ENCODE data around the gene ISCA1. TPM values are rescaled to one million over a fixed set of nuclear protein-coding genes. Genes with fewer than 3 reads are reported as not detected.
A peak's percentile ranks its signal among the peaks of the same experiment; 100 is the strongest.
"Not testable (repeated sequence)": the region's sequence is repeated elsewhere in the genome, so short reads cannot be mapped to it uniquely, and the experiment has no call there.

ISCA1 gene
- total RNA-seq (2014; rRNA removed; shearing (Covaris generic)): 12.2 and 12.8 TPM in 2 replicates

DNA sequence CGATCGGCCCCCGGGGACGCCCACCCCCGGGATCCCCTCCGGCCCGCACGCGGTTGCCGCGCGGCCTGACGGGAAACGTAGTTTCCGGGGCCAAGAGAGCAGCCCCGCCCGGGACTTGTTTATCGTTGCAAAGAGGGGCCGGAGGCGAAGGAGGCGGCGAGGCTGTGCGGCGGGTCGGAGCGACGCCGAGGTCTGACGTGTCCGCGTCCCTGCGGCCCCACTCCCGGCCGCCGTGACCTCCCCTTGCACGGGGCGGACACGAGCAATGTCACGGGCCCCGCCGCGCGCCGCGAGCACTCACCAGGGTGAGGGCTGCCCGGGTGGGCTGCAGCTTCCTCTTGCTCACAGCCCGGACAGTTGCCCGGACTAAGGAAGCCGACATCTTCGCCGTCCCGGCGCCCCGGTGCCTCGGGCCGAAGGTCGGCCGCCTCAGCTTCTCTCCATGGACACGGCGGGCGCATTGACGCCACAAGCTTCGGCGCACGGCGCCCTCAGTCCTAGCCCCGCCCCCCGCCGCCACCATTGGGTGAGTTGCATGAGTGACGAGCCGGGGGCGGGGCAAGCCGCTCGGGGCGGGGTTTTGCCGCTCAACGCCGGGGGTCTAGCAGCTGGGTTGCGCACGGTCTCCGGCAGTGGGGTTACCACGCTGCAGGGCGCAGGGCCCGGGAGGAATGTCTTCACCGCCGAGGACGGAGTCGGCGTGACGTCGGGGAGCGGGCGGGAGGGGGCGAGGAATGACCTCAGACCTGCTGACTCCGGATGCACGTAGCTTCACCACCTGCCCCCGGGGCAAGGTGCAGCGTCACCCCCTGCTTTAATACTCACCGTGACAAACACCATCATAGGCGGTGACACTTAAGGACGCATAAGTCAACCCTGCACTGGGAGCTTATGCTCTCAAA is at the start of gene ISCA1:
Gene ISCA1, minus strand, starts transcription at position 462 of the 902 bp plus-strand sequence. Its CDS starts 80 bp downstream, at position 382.
- peak; percentile 94 for DNase-seq (ENCODE audit: low spot score)

DNA sequence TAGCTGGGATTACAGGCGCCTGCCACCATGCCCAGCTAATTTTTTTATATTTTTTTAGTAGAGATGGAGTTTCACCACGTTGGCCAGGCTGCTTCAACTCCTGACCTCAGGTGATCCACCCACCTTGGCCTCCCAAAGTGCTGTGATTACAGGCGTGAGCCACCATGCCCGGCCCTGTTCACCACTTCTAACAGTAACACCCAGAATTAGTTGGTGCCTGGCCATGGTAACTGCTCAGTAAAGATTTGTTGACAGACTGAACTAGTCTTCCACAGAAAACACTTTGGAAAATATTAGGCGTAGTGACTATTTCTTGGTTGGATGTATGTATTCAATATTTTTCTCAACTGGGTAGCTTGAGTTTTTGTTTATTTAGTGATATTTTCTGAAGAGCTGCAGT is 47.8 kb upstream of the ISCA1 start:
- no peak for DNase-seq (ENCODE audit: low spot score)

- DNase-seq (ENCODE audit: low spot score): no peak
Measured at GRCh38 chr9:86329649-86330048, 47.3 kb upstream of the ISCA1 start.

DNA sequence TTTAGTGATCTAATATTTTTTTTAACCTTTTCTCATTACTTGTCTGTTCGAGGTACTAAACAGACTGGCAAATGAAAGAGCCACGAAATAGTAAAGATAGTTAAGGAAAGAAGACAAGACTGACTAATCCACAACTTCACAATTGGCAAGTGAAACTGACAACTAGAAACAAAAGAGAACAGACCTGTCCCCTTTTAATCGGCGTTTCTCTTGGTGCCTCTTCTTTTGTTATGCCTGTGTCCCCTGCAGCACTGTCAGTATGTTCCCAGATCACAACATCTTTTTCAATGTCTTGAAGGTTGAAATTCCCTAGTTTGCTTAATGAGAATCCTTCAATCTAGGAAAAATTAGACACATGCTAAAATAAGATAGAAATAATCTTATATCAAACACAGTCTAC is 45.8 kb upstream of the ISCA1 start:
- DNase-seq (ENCODE audit: low spot score): no peak

DNA sequence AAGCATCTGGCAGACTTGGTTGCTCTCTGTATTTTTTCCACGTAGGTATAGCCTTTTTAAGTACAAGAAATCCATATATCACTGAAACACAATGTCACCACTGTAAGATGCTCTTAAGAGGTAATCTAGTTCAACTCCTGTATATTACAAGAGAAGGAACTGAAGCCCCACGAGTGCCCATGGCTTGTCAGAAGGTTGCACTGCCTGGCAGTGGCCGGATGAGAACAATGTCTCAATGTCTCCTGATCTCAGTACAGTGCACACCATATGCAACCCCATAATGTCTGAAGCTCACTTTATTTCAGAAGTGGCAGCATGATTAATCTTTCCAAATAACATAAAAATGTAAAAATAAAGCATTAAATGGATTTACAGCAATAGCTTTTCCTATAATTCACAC is 44.2 kb upstream of the ISCA1 start:
- DNase-seq (ENCODE audit: low spot score): no peak

GRCh38 chr9:86324901-86325300 is 42.6 kb upstream of the ISCA1 start:
- no peak for DNase-seq (ENCODE audit: low spot score)

- no peak for DNase-seq (ENCODE audit: low spot score)
Measured at GRCh38 chr9:86324308-86324707, 42.0 kb upstream of the ISCA1 start.

DNA sequence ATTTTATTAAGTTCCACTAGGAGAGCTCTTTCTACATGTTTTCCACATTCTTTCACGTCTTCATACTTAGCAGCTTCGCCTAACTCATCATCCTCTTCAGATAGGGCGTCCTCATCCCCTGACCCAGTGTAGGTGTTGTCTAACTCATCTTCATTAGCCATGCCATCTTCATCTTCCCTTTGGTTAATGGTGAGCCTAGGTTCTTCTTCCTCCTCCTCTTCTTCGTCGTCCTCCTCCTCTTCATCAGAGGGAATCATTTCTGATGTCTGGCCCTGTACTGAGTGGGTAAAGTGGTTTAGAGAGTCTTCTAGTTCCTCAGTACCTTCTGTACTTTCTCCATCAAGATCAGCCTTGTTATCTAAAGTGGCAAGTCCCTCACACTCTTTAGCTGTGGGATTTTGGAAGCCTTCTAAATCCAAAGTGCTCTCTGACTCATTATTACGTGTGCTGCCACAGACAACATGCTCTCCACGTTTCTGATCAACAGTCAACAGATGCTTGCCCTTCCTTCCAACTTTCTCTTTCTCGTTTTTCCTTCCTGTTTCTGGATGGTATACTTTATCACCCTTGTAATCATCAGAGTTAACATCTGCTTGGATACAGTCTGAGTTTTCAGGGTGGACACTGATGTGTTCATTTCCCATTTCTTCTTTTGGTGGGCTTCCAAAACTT is 40.8 kb upstream of the ISCA1 start:
- DNase-seq (ENCODE audit: low spot score): no peak

DNA sequence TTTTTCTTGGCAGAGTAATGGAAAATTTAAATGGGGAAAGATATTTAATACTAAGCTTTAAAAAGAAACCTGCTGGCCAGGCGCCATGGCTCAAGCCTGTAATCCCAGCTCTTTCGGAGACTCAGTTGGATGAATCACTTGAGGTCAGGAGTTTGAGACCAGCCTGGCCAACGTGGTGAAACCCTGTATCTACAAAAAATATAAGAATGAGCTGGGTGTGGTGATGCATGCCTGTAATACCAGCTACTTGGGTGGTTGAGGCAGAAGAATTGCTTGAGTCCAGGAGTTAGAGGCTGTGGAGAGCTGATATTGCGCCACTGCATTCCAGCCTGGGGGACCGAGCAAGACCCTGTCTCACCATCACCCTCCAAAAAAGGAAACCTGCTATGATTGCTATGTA is 39.0 kb upstream of the ISCA1 start:
- no peak for DNase-seq (ENCODE audit: low spot score)

- no peak for DNase-seq (ENCODE audit: low spot score)
Measured at GRCh38 chr9:86318187-86318586, 35.8 kb upstream of the ISCA1 start.

DNA sequence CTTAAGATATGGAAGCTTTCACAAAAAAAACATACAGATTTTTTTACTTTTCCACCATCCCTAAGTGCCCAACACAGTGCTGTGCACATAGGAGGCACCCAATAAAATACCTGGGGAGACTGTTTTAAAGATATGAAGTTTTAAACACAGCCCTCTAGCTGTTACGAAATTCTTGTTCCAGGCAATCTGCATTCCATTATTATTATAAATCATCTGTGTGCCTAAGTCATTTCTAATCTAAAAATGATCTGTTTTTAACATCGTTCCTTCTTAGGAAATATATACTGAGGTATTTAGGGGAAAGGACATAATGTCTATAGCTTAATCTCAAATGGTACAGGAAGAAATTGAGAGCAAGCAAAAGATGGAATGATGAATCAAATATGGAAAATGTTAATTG is 32.7 kb upstream of the ISCA1 start:
- no peak for DNase-seq (ENCODE audit: low spot score)

DNA sequence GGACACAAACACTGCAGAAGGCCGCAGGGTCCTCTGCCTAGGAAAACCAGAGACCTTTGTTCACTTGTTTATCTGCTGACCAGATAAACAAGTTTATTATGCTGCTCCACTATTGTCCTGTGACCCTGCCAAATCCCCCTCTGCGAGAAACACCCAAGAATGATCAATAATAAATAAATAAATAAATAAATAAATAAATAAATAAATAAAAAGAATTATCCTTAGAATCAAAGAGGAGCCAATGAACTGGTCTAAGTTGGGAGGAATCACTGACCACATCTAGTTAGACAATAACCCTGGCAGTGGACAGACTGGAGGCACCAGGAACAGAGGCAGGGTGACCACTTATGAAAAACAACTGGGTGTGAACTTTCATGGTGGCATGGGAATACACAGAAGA is 30.6 kb upstream of the ISCA1 start:
- DNase-seq (ENCODE audit: low spot score): not testable (repeated sequence)

DNA sequence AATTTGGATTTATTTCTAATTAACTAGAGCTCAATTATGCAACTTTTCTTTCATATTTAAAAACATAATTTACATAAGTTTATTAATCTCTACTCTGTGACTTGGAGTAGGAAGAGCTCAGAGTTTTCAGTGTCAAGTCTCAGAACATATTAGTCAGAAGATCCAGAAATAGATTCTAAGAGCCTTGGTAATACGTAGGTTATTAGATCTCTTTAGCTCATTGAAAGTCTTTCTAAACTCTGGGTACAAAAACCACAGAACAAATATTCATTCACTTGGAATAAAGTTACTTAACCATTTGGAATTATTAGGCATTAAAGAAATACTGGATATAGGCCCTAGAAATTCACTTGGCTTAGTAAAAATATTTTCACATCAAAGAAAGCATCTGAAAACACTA is 26.3 kb upstream of the ISCA1 start:
- DNase-seq (ENCODE audit: low spot score): no peak

DNA sequence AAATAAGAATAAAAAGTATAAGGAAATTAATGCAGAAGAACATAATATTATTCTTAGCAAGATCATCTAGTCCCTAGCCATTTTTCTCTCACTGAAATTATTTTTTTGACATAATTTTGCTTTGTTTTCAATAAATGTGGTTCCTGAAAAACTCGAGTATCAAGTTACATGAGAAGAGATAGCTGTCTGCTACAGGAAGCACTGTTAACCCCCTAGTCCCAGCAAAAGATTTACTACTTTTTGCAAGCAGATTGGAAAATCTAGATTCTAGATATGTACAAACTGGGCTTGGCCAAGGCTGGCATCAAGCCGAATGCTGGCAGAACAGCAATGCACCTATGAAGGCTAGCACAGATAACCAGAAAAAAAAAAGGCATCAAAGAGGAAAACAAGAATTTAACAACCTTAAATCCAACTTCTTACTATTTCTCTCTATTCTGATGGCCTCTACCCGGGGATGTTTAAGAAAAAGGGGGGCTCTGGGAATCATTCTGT is 21.9 kb upstream of the ISCA1 start:
- DNase-seq (ENCODE audit: low spot score): no peak

DNA sequence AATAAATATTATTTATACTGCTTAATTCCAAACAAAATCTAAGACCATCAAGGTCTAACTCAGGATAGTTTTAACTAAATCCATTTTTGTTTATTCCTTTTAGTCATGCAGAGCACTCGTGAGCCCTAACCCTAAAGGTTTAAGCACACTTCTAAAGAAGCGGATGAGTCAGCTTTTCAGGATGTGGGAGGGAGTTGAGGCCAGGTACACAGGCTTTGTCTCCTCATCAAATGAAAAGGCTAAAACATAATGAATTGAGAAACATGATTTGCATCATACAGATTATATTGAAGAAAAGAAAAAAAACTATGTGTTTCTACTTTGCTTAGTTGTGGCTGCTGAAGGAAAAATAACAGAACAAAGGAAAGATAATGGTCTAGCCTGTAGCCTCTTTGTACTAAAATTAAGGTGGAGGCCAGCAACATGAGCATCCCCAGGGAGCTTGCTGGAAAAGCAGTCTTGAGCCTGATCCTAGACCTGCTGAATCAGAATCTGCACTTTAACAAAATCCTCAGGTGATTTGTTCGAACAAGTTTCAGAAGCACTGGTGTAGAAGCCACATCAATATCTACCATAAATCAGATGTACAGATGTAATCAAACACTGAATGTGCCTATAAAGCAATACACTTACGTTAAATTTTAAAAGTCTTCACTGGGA is 21.1 kb upstream of the ISCA1 start:
- DNase-seq (ENCODE audit: low spot score): no peak

DNA sequence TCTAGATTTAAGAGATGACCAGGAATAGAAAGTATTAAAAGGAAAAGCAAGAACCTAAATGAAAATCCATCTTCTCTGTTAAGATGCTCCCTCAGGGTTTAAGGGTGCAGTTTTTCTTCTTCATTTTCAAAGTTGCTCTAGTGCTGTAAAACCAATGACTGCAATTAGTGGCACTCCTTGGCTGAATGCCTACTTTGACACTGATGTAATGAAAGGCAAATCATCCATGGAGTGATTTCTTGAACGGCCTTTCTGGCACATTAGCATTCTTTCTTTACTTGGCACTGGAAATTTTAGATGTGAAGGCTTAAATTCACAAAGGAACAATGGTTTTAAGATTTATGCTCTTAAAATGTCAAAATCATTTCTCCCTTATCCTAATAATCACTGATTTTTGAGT is 19.3 kb upstream of the ISCA1 start:
- no peak for DNase-seq (ENCODE audit: low spot score)

DNA sequence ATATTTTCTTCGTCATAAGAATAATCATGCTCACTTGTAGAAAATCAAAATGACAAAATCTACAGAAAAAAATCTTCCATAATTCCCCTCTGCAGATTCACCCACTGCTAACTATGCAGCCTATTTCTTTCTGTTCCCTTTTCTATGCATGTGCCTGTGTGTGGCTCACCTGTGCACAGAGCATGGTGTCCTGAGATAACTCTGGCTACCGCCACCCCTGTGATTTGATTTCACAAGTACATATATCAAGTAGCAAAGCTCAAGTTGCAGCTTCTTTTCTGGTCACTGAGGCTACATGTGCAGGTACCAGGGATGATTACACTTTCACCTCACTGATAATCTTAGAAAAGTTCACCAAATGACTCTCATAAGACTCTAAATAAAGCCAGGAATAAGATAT is 18.4 kb upstream of the ISCA1 start:
- DNase-seq (ENCODE audit: low spot score): no peak

DNA sequence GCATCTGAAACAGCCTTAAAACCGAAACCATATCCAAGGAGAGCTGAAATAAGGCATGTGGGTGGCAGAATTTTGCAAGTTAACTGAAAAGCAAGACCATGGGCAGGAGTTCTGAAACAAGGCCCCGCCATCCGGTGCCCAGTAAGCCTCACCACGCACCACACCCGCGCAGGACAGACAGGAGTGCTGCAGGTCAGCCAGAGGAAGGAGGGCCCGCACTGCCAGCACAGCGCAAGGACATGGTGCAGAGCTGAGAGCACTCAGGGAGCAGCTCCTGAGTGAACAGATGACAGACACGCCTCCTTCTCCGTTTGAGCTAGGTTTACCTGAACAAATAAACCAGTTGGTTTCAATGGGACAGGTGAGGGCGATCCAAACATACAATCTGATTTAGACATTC is 16.5 kb upstream of the ISCA1 start:
- DNase-seq (ENCODE audit: low spot score): no peak

DNA sequence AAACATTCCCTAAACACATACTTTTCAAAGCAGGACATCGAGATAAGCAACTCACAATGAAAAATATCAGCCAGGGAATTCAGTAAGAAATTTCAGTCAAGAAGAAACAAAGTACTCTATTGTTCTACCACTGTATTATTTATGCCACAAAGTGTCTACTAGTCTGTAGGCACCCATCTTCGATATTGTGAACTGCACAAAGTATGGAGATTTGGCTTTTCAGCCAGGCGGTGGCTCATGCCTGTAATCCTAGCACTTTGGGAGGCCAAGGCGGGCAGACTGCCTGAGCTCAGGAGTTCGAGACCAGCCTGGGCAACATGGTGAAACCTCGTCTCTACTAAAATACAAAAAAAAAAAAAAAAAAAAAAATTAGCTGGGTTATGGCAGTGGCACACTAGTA is 8.0 kb upstream of the ISCA1 start:
- not testable (repeated sequence) for DNase-seq (ENCODE audit: low spot score)

- DNase-seq (ENCODE audit: low spot score): no peak
Measured at GRCh38 chr9:86288499-86289198, 6.3 kb upstream of the ISCA1 start.

GRCh38 chr9:86287013-86287412 is 4.7 kb upstream of the ISCA1 start:
- peak; percentile 36 for DNase-seq (ENCODE audit: low spot score)

DNA sequence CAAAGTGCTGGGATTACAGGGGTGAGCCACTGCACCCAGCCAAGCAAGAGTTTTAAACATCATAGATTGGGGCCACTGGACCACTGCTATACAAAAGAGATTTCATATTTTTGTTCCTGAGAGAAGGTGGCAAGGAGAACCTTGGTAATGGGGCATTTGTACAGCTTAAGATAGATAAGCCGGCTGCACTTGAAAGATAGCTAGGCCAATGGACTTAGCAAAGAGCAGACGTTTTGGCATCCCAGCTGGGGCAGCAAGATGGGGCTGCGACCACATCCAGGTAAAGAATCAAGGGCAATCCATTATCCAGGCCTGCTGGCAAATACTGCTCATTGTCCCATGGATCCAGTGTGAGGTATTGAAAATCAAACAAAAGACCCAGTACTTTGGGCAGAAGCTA is 3.9 kb upstream of the ISCA1 start:
- DNase-seq (ENCODE audit: low spot score): no peak
